WTC11 (cell line): ENCODE results near the gene EFCAB8.
A peak's percentile ranks its signal among the peaks of the same experiment; 100 is the strongest.

Source experiments
- ATF1 ChIP-seq: sonication (generic); formaldehyde crosslinking; IDR thresholded peaks from 2 replicates; pipeline ENCODE4 v1.8.1; 2023; ENCODE audit warnings: mild to moderate bottlenecking, moderate library complexity, missing genetic modification reagents
- CBFB ChIP-seq: sonication (generic); formaldehyde crosslinking; IDR thresholded peaks from 2 replicates; pipeline ENCODE4 v1.8.1; 2022; ENCODE audit warnings: mild to moderate bottlenecking, low read depth, missing genetic modification reagents
- CREB1 ChIP-seq: sonication (generic); formaldehyde crosslinking; IDR thresholded peaks from 2 replicates; pipeline ENCODE4 v1.8.0; 2023; ENCODE audit warnings: mild to moderate bottlenecking, missing genetic modification reagents
- ELF4 ChIP-seq: sonication (generic); formaldehyde crosslinking; IDR thresholded peaks from 2 replicates; pipeline ENCODE4 v1.8.1; 2022; ENCODE audit warnings: low read depth, mild to moderate bottlenecking, moderate library complexity, missing genetic modification reagents
- FOXJ3 ChIP-seq: sonication (generic); formaldehyde crosslinking; IDR thresholded peaks from 2 replicates; pipeline ENCODE4 v1.9.0; 2021; ENCODE audit warnings: missing genetic modification reagents, mild to moderate bottlenecking, borderline replicate concordance
- FOXP1 ChIP-seq: sonication (generic); formaldehyde crosslinking; IDR thresholded peaks from 2 replicates; pipeline ENCODE4 v1.8.0; 2022; ENCODE audit warnings: missing genetic modification reagents, mild to moderate bottlenecking, moderate library complexity, borderline replicate concordance
- NR3C1 ChIP-seq: sonication (generic); formaldehyde crosslinking; conservative IDR thresholded peaks from 2 replicates; pipeline ENCODE4 v1.8.1; 2023; ENCODE audit warnings: low read depth, mild to moderate bottlenecking, missing genetic modification reagents
- SP1 ChIP-seq: sonication (generic); formaldehyde crosslinking; conservative IDR thresholded peaks from 2 replicates; pipeline ENCODE4 v1.8.1; 2022; ENCODE audit warnings: missing genetic modification reagents
- TF ChIP-seq, protein P1 (sequence below): fragments of 200-600 bp; IDR thresholded peaks from 2 replicates; pipeline ENCODE4 v1.8.0; 2022; ENCODE audit warnings: antibody characterized with exemption
- TF ChIP-seq, protein P2 (sequence below): sonication (generic); formaldehyde crosslinking; IDR thresholded peaks from 2 replicates; pipeline ENCODE4 v1.8.0; 2022; ENCODE audit warnings: mild to moderate bottlenecking, missing genetic modification reagents
- TF ChIP-seq, protein P3 (sequence below): sonication (generic); formaldehyde crosslinking; IDR thresholded peaks from 2 replicates; pipeline ENCODE4 v1.8.1; 2023; ENCODE audit warnings: mild to moderate bottlenecking, missing genetic modification reagents, moderate library complexity
- TF ChIP-seq, protein P4 (sequence below): sonication (generic); formaldehyde crosslinking; IDR thresholded peaks from 2 replicates; pipeline ENCODE4 v1.8.1; 2022; ENCODE audit warnings: low read depth, missing genetic modification reagents, borderline replicate concordance
- TF ChIP-seq, protein P5 (sequence below): sonication (generic); formaldehyde crosslinking; IDR thresholded peaks from 2 replicates; pipeline ENCODE4 v1.8.1; 2022; ENCODE audit warnings: mild to moderate bottlenecking, moderate library complexity, missing genetic modification reagents
- TF ChIP-seq, protein P6 (sequence below): fragments of 250-450 bp; sonication (Bioruptor Pico); IDR thresholded peaks from 2 replicates; pipeline ENCODE4 v2.1.2; 2022; ENCODE audit warnings: mild to moderate bottlenecking, moderate library complexity

DNA sequence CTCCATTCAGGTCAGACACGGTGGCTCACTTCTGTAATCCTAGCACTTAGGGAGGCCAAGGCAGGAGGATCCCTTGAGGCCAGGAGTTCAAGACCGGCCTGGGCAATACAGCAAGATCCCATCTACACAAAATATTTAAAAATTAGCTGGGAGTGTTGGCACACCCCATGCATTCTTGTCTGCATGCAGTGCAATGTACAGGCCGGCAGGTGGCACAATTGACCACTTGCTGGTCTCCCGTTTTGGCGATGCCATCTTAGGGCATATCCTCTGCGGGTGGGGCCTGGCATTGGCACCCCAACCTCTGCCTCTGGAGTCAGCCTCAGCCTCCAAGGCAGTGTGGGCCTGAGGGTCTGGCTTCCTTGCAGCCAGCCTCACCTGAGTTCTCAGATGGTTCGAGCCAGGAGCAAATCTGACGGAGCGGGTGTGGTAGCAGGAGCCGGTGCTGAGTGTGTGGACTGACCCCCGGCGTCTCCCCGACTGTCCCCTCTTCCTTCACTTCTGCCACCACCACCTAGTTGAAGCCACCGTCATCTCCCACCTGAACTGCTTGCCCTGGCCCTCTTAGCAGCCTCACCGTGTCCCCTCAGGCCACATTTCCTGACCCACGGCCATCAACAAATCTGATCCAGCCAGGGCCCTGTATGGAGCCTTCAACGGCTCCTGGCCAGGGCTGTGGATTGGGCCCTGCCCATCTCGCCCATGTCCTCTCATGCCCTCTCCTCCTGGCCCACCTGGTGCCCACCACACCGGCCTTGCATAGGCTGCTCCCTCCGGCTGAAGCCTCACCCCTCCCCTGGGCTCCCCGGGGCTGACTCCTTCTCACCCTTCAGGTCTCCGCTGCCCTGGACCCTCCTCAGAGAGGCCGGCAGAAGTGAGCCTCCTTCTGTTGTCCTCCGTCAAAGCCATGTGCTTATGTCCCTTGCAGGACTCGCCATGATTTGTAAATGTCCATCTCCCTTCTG, 44.0 kb downstream of the EFCAB8 start:
- TF ChIP-seq, protein P1, sequence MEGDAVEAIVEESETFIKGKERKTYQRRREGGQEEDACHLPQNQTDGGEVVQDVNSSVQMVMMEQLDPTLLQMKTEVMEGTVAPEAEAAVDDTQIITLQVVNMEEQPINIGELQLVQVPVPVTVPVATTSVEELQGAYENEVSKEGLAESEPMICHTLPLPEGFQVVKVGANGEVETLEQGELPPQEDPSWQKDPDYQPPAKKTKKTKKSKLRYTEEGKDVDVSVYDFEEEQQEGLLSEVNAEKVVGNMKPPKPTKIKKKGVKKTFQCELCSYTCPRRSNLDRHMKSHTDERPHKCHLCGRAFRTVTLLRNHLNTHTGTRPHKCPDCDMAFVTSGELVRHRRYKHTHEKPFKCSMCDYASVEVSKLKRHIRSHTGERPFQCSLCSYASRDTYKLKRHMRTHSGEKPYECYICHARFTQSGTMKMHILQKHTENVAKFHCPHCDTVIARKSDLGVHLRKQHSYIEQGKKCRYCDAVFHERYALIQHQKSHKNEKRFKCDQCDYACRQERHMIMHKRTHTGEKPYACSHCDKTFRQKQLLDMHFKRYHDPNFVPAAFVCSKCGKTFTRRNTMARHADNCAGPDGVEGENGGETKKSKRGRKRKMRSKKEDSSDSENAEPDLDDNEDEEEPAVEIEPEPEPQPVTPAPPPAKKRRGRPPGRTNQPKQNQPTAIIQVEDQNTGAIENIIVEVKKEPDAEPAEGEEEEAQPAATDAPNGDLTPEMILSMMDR = peak; percentile 89
- no peak for TF ChIP-seq CBFB (CRISPR knock-in tag)
- TF ChIP-seq, protein P2, sequence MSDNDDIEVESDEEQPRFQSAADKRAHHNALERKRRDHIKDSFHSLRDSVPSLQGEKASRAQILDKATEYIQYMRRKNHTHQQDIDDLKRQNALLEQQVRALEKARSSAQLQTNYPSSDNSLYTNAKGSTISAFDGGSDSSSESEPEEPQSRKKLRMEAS (CRISPR knock-in tag) = no peak
- TF ChIP-seq, protein P3, sequence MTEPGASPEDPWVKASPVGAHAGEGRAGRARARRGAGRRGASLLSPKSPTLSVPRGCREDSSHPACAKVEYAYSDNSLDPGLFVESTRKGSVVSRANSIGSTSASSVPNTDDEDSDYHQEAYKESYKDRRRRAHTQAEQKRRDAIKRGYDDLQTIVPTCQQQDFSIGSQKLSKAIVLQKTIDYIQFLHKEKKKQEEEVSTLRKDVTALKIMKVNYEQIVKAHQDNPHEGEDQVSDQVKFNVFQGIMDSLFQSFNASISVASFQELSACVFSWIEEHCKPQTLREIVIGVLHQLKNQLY (CRISPR knock-in tag) = no peak
- TF ChIP-seq SP1 (CRISPR knock-in tag) = no peak
- no peak for TF ChIP-seq FOXJ3 (CRISPR knock-in tag)
- TF ChIP-seq ELF4 (CRISPR knock-in tag) = no peak
- no peak for TF ChIP-seq NR3C1 (CRISPR knock-in tag)
- no peak for TF ChIP-seq ATF1 (CRISPR knock-in tag)
- TF ChIP-seq CREB1 (CRISPR knock-in tag) = no peak
- TF ChIP-seq, protein P4, sequence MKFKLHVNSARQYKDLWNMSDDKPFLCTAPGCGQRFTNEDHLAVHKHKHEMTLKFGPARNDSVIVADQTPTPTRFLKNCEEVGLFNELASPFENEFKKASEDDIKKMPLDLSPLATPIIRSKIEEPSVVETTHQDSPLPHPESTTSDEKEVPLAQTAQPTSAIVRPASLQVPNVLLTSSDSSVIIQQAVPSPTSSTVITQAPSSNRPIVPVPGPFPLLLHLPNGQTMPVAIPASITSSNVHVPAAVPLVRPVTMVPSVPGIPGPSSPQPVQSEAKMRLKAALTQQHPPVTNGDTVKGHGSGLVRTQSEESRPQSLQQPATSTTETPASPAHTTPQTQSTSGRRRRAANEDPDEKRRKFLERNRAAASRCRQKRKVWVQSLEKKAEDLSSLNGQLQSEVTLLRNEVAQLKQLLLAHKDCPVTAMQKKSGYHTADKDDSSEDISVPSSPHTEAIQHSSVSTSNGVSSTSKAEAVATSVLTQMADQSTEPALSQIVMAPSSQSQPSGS (CRISPR knock-in tag) = no peak
- no peak for TF ChIP-seq FOXP1
- TF ChIP-seq, protein P5, sequence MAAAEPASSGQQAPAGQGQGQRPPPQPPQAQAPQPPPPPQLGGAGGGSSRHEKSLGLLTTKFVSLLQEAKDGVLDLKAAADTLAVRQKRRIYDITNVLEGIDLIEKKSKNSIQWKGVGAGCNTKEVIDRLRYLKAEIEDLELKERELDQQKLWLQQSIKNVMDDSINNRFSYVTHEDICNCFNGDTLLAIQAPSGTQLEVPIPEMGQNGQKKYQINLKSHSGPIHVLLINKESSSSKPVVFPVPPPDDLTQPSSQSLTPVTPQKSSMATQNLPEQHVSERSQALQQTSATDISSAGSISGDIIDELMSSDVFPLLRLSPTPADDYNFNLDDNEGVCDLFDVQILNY = no peak
- TF ChIP-seq, protein P6, sequence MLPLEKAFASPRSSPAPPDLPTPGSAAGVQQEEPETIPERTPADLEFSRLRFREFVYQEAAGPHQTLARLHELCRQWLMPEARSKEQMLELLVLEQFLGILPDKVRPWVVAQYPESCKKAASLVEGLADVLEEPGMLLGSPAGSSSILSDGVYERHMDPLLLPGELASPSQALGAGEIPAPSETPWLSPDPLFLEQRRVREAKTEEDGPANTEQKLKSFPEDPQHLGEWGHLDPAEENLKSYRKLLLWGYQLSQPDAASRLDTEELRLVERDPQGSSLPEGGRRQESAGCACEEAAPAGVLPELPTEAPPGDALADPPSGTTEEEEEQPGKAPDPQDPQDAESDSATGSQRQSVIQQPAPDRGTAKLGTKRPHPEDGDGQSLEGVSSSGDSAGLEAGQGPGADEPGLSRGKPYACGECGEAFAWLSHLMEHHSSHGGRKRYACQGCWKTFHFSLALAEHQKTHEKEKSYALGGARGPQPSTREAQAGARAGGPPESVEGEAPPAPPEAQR (CRISPR knock-in tag) = no peak
